GM12872 (cell line): ENCODE measurements around the gene AKAP13.

Experiments
- CTCF ChIP-seq: IDR thresholded peaks from 3 replicates; pipeline ENCODE4 v1.5.1; 2011; ENCODE audit warnings: low read depth, mild to moderate bottlenecking, low read length, moderate library complexity; ENCODE audit not compliant: insufficient read depth

The AKAP13 gene

GRCh38 chr15:85597155-85597815 is 216.9 kb downstream of the AKAP13 start:
- no peak for TF ChIP-seq CTCF

GRCh38 chr15:85598219-85598618 is 217.8 kb downstream of the AKAP13 start:
- no peak for TF ChIP-seq CTCF

- no peak for TF ChIP-seq CTCF
These were observed 218.5 kb downstream of the AKAP13 start for GRCh38 chr15:85598718-85599398.

GRCh38 chr15:85600001-85600400 is 219.6 kb downstream of the AKAP13 start:
- no peak for TF ChIP-seq CTCF

- no peak for TF ChIP-seq CTCF
These were observed 222.8 kb downstream of the AKAP13 start for GRCh38 chr15:85603160-85603559.

- no peak for TF ChIP-seq CTCF
These were observed 223.3 kb downstream of the AKAP13 start for GRCh38 chr15:85603703-85604102.

- TF ChIP-seq CTCF, result no peak
These were observed 223.8 kb downstream of the AKAP13 start for GRCh38 chr15:85604194-85604593.
